Activated CD8-positive, alpha-beta memory T cell treated with anti-CD3 and anti-CD28 coated beads, Interleukin-2, amount 50 U/mL, for 4 hours (primary cell): Measurements from ENCODE around the gene OXSM.
A peak's percentile ranks its signal among the peaks of the same experiment; 100 is the strongest.

Source experiments
- DNase-seq: peaks from one replicate; pipeline ENCODE4 v3.0.0-alpha.2; 2020

Gene OXSM

DNA sequence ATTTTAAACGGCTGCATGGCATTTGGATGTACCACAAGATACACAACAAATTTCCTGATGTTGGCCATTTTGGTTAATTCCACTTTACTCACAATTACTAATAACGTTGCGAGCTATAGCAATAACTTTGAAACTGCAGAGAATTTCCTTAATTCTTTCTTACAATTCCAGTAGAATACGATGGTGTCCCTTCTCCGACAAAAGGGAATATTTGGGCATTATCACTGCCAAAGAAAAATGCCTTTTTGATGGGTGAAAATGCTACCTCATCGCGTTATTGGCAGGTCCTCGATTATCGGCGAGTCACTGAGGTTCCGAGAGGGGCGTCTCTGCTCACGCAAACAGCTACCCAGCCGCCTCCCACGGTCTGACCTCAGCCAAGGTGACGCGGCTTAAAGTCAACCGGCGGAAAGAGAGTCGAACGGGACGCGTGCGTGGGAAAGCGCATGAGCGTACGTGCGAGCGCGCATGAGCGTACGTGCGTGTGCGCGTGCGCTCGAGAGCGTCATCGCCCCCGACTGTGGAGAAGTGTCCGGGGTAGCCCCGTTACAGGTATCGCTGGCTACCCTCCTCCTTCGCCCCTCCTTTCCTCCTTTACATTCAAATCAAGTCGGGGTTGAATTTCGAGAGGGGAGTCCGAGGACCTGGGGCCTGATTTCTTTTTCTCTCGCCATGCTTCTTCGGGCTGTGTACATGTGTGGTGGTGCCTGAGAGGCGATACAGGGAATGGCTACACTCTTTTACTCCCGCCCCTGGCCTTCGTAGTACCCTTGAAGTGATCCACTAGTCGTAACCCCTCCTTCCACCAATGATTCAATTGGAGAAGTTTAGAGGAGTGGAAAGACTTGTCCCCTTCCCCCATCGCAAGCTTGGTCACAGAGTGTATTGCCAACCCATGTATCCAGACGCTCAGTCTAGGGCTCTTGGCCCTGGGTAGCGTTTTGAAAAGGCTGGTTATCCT lies at the start of gene OXSM:
TSS of gene OXSM (plus strand) at position 495 of the 961 bp plus-strand sequence. CDS start 931 bp downstream, outside the sequence.
- peak; percentile 93 for DNase-seq

DNA sequence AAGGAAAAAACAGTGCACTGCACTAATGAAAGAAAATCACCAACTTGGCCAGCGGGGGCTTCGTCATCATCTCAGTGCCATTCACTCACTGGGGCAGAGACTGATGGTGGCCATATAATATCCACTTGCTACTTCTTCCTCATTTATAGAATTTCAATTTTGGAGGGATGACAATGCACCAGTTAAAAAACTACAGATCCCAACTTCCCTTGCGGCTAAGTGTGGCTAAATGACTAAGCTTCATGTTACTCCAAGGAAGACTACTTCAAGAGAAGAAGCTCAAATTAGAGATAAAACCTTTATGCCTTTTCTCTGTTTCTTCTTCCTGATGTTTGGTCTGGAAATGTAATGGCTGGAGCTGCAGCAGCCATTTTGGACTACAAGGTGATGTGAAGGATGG lies 45.4 kb upstream of the OXSM start:
- no peak for DNase-seq

DNA sequence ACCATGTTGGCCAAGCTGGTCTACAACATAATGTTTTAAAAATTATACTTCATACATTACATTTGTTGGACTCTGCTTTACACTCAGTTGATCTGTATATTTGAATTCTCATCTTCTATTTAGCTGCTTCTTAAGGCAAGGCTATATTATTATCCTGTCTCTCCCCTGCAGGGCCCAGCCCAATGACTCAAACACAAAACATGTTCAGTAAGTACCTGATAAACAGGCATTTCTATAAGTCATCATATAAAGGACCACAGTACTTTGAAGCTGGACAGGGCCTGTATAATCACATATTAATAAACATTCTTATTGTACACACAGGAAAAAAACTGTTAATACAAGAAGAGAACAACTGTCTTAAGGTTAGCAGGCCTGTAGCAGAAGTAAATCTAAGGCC lies 42.9 kb upstream of the OXSM start:
- no peak for DNase-seq

DNA sequence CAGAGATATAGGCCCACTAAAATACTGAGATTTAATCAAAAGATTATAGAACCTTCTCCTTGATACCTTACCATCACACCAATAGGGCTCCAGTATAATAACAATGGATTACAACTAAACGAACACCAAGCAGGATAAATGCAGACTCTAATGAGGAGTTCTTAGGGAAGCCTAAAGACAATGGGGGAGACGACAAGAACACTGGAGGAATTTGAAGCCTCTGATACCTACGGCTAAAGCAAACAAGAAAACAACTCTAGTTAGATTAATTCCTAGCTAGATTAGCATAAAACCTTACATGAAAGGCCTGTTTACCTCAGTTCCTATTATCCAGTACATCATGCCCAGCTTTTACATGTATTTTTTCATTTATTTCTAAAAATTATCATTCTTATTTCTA lies 41.7 kb upstream of the OXSM start:
- no peak for DNase-seq

DNA sequence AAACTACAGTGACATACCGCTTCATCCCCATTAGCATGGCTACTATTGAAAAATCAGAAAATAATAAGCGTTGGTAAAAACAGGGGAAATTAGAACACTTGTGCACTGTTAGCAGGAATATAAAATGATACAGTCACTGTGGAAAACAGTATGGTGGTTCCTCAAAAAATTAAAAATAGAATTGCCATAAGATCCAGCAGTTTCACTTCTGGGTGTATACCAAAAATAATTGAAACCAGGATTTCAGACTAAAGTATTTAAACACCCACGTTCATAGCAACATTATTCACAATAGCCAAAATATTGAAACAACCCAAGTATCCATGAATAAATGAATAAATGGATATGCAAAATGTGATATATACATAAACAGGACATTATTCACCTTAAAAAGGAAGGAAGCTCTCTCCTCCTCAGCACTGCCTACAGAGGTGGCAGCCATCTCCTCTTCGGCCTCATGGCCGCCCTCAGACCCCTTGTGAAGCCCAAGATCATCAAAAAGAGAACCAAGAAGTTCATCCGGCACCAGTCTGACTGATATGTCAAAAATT lies 40.8 kb upstream of the OXSM start:
- DNase-seq, result no peak

DNA sequence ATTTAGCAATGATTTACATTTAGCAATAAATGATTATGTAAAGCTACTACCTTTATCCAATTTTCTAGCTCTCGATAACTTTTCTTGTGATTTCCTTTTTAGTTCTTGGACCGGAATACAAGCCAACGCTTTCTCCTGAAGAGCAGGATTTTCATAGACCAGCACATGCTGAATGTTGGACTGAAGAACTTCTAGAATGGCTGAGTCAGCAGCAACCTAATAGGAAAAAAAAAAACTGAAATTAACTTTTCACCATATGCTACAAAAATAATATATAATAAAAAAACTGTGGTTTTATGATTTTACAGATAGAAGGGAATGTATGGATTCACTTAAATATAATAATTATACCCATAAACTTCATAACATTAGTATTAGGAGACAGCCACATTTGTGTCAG lies 38.8 kb upstream of the OXSM start:
- no peak for DNase-seq

DNA sequence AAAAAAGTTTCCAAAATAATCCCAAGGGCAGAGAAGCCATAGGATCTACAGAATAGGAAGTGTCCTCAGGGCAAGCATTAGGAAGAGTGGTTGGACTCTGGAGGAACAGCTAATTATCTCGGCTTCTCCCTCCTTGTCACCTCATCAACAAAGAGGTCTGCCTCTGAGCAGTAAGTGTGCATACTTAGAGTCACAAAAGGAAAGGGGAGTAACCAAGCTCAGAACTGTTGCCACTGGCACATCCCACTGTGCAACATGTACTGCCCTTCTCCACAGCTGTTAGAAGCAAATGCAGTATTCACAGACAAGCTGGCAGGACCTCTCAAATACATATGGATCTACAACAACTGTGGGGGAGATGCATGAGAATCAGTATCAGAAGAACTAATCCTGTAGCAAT lies 38.2 kb upstream of the OXSM start:
- no peak for DNase-seq

DNA sequence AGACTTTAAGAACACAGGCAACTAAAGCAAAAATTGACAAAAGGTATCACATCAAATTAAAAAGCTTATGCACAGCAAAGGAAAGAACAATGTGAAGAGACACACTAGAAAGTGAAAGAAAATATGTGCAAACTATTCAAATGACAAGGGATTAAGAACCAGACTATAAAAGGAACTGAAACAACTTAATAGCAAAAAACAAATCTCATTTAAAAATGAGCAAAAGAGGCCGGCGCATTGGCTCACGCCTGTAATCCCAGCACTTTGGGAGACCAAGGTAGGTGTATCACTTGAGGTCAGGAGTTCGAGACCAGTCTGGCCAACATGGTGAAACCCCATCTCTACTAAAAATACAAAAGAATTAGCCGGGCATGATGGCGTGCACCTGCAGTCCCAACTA lies 21.0 kb upstream of the OXSM start:
- no peak for DNase-seq

DNA sequence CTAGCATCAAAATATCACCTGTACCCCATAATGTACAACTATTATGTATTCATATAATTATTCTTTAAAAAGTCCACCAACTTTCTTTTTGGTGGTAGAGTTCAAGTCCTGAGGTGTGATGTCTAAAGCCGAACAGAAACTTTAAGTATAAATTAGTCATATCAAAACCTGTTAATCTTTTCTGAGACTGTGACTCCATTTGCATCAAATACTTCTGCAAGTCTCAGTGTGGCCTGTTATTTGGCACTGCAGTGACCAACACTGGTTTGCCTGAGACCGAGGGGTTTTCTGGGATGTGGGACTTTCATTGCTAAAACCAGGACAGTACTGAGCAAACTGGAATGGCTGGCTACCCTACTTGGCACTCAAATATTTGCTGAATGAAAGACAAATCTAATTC lies 14.0 kb upstream of the OXSM start:
- no peak for DNase-seq

DNA sequence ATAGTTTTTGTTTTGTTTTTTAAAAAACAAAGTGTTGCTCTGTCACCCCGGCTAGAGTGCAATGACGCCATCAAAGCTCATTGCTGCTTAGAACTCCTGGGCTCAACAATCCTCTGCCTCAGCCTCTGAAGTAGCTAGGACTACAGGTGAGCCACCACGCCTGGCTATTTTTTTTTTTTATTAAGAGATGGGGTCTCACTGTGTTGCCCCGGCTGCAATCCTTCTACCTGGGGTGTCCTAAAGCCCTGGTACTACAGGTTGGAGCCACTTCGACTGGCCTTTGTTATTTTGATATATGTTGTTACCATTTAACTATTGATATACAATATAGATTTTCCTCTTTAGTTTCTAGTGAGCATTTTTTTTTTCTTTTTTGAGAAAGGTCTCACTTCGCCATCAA lies 9.3 kb upstream of the OXSM start:
- DNase-seq, result no peak

DNA sequence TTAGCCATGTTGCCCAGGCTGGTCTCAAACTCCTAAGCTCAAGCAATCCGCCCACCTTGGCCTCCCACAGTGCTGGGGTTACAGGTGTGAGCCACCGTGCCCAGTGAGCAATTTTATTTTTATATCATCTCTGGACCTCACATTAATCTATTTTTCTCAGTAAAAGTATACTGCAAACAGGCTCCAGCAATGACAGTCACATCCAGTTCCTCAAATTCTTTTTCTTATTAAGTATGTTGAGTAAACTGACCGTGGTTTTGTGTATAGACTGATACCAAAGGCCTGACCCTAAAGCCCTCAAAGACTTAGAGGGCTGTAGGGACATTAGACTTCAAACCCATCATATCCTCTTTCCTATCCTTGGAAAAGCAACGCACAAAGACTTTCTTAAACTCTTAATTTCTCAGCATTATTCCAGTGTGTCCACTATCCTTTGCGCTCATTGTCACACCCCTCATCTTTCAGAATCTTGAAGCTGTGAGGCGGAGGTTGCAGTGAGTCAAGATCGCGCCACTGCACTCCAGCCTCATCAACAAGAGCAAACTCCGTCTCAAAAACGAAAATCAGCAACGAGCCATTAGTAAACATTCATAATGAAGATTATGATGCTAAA lies 8.6 kb upstream of the OXSM start:
- DNase-seq, result no peak

DNA sequence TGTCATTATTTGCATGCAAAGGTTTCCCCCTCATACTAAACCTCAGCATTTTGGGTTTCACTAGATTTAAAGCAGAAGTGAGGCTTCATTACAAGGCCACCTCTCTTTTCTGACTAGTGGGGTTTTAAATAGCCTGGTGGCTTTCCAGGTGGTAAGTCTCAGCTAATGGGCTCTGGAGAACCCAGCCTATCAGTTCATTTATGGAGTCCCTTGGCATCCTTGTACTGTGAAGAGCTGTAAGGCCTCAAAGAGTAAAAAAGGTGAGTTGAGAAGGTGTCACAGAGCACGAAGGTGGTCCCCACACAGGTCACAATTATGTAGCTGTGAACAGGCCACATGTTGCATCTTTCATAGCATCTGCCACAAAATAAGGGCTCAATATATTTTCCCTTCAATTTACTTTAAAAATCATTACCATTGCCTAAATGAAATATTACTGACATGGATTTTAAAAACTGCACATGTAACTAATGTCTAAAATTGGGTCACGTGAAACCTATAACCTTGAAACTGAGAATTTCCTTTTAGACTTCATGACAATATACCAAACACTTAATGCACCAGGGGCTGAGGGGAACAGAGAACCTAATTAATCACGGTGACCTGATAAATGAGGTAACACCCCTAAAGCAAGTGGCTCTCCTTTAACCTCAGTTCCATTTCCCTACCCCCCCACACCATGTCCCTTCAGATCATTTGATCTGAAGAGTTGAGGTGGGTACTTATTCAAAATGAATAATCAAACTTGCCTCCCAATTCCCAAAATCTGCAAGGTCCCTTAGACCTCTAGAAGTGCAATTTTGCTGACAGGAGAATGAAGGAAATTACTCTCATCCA lies 7.9 kb upstream of the OXSM start:
- DNase-seq, result no peak

DNA sequence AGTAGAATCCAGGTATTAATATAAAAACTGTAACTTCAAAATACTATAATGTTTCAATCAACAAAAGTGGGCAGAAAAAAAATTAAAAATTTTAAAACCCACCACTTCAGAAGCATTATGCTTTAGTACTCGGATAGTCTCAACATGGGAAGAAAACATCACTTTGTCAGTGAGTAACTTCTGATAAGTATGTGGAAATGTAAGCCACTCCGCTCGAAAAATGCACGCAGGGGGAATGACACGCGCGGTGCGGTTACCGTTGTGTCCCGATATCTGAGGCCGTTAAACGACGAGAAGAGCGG lies 7.3 kb upstream of the OXSM start:
- no peak for DNase-seq

DNA sequence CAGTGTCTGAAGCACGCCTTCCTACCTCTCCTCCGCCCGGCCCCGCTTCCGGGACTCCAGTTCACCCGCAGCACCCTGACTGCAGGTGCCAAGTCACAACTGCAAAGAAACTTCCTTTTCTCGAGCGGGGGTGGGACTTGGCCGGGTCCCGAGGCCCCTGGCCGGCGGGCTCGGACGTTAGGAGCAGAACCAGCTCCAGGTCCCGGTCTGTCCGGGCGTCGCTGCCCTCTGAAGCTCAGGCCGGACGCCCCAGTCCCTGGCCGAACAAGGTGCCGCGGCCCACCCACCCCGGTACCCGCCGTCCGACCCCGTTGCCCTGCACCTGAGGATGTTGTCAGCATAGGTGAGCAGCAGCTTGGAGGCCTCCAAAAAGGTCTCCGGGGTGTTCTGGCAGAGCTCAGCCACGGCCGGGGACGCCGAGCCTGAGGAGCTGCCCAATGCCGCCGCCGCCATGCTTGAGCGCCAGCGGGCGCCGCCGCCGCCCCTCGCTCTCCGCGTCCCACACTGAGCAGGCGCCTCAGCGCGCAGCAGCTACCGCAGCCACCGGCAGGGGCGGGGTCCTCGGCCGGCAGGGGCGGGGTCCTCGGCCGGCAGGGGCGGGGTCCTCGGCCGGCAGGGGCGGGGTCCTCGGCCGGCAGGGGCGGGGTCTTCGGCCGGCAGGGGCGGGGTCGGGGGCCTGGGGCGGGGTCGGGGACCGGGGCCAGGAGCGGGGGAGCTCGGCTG lies 6.8 kb upstream of the OXSM start, which contains the start of gene NGLY1:
TSS of gene NGLY1 (minus strand) at position 506 of the 723 bp plus-strand sequence. CDS start at position 453, 53 bp downstream.
- DNase-seq, result peak; percentile 85

DNA sequence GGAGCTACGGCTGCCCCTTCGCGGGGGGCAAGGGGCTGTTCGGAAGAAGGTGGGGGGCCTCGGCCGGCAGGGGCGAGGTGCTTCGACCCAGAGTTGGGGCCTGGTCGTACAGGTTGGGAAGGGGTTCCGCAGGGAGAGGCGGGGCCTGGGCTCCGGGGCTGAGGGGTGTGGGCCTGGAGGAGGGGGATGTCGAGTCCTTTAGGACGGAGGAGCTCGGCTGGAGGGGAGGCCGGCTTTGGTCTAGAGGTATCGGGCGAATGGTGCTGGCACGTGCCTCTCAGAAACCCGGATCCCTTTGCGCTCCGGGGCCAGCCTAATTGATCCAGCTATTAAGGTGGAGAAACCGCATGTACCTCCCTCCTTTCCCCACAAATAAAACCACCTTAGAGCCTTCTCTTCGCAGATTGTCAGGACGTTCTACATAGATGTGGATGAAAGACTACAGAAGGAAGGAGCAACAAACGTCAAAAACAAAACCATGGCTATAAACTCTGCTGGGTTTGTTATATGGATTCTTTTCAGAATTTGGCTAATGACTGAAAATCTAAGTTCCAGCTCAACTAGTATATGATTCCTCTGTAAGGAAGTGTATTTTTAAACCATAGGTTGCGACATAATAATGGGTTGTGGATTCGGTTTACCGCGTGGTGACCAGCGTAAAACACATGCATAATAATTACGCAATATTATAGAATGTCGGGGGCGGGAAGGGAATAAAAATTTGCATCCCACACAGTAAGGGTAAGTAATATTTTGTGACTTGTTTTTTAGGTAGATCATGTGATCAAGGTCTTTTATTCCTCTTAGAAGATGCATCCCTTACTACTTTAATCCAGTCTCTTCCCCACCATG lies 6.0 kb upstream of the OXSM start:
- no peak for DNase-seq

DNA sequence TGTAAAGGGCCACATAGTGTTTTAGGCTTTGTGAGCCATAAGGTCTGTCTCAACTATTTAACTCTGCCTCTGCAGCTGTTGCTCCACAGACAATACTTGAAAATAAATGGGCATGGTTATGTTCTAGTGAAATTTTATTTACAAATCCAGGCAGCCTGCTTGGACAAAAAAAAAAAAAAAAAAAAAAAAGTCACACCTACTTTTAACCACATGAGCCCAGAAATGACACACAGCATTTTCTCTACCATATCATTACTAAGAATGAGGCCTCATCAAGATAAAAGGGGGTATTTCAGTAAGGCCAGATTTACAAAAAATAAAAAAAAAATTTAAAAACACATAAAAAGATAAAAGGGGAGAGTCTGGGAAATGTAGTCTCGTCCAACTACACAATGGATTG lies 4.9 kb upstream of the OXSM start:
- DNase-seq, result no peak

DNA sequence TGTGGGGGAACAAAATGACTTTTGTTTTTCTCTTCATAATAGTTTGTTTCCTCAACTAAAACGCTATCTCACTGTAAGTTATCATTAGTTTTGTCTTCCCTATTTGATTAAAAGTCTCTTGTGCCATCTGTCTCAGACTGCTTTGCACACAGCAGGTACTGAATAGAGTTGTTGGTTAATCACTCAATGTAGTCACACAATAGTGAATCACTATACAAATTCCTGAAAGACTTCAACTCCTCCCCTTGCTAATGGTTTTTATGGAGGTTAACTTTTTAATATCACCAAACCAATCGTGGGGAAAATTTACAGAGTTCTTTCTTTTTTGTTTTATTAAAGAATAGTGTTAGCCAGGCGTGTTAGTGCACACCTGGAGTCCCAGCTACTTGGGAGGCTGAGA lies 4.1 kb upstream of the OXSM start:
- no peak for DNase-seq

DNA sequence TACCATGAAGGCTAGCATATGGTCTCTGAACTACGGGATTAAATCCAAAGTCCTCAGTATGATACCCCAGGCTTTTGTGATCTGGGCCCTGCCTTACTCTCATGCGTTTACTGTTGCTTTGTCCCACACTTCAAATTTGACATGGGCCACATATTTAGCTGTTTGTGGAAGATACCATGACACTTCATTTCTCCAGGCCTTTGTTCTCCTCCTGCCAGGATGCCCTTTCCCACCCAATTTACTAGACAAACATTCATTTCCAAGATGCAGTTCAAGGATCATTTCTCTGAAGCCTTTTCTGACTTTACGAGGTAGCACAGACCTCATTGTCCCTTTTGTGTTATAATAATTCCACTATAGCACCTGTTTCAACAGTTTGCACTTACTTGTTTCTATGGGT lies 2.2 kb upstream of the OXSM start:
- no peak for DNase-seq

DNA sequence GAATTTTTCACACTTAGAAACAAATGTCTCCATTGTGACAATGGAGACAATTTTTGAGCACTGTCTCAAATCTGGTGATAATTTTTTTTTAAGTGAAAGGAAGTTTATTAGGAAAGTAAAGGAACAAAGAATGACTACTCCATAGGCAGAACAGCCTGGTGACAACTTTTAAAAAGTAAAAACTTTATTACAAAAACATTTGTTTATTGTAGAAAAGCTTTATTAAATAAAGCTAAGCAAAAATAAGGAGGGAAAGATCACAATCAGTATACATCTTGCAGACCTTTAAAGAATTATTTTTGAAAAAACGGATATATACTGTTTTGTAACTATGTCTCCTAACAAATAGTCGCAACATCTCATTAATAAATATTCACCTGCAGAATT lies 688 bp upstream of the OXSM start:
- no peak for DNase-seq

DNA sequence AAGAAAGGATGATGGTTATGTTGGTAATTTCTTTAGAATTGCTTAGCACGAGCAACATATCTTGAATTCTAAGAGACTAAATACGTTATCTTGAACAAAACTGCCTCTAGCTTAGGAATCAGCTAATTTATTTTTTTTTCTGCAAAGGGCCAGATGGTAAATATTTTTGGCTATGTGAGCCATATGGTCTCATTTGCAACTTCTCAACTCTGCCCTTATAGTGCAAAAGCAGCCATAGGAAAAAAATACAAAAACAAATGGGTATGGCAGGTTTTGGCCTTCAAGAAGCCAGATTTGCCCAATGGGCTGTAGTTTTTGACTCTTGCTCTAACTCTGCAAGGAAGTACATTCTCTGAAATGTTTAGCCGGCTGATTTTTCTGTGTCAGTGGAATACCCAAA lies 11.9 kb downstream of the OXSM start:
- DNase-seq, result no peak

DNA sequence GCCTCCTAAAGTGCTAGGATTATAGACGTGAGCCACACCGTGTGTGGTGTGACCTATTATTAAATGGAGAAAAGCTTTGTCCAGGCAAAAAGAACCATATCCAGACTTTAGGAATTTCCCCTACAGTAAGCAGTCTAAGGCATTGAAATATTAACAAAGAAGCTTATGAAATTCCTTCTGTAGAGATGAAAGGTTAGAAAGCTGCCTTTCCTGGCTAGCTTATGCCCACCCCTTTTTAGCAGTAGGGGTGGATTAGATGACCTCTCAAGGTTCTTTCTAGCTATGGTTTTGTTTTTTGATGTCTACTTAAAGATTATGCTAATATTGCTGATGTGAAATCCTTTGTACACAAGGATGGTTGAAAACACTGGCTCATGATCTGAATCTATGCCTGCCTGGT lies 13.9 kb downstream of the OXSM start:
- DNase-seq, result no peak

DNA sequence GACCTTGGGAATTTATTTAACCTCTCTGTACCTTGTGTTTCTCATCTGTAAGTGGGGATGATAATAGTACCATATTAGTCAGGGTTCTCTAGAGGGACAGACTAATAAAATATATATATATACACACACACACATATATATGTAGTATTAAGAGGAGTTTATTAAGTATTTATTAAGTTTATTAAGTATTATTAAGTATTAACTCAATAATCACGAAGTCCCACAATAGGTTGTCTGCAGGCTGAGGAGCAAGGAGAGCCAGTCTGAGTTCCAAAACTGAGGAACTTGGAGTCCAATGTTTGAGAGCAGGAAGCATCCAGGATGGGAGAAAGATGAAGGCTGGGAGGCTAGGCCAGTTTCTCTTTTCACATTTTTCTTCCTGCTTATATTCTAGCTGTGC lies 14.8 kb downstream of the OXSM start:
- DNase-seq, result no peak
